T-cell (primary cell): ENCODE results near the gene IFNA5. TPM values are rescaled to one million over a fixed set of nuclear protein-coding genes. Genes with fewer than 3 reads are reported as not detected.

Experiments
- ATAC-seq, 4 experiments: fragments of 200-7000 bp in 3 of 4; fragments of 150-1000 bp in 1 of 4; cut with Tn5 transposase; replicated peaks in 1 of 4; 1 replicate in 3 of 4; 2 replicates in 1 of 4; pipeline ENCODE4 v1.10.0; 2021; ENCODE audit warnings: moderate library complexity in 3 of 4, mild to moderate bottlenecking in 2 of 4, moderate number of reproducible peaks in 1 of 4
- CTCF ChIA-PET, 2 donors: fragments of 300-600 bp; sonication (Branson Sonifier 250); formaldehyde crosslinking; loops; one replicate each; lab custom pipeline; 2022; ENCODE audit warnings: antibody characterized with exemption in 2 of 2; lab: Charles Lee
- POLR2A ChIA-PET, 2 donors: fragments of 300-600 bp; sonication (Branson Sonifier 250); formaldehyde crosslinking; loops; one replicate each; lab custom pipeline; 2022; ENCODE audit warnings: antibody characterized with exemption in 2 of 2; lab: Charles Lee
- DNase-seq, 35 experiments: peaks; one replicate each; pipeline versions ENCODE4 v3.0.0 to v3.0.0-alpha.2; 2013 to 2023
- H3K27ac ChIP-seq: one replicate; pipeline ENCODE4 v1.5.1; 2013; ENCODE audit warnings: low read length
- H3K27me3 ChIP-seq, 2 experiments: replicated peaks in 1 of 2; 1 replicate in 1 of 2; 2 replicates in 1 of 2; pipeline versions ENCODE4 v1.6.1 to v1.7.0; 2013; ENCODE audit warnings: low read length in 1 of 2, mixed read lengths in 1 of 2; ENCODE audit not compliant: control insufficient read depth in 2 of 2, insufficient read depth in 2 of 2; ENCODE audit errors: extremely low read depth in 1 of 2
- H3K36me3 ChIP-seq, 2 donors: 1 replicate in 1 of 2; 2 replicates in 1 of 2; pipeline versions ENCODE4 v1.6.1 to v1.7.0; 2013; ENCODE audit warnings: low read length in 1 of 2; ENCODE audit not compliant: control insufficient read depth in 2 of 2, insufficient read depth in 1 of 2; ENCODE audit errors: extremely low read depth in 1 of 2
- H3K4me1 ChIP-seq, 2 experiments: 1 replicate in 1 of 2; 2 replicates in 1 of 2; pipeline versions ENCODE4 v1.6.1 to v1.7.0; 2013; ENCODE audit warnings: low read length in 2 of 2, mixed read lengths in 1 of 2; ENCODE audit not compliant: insufficient read depth in 2 of 2, control insufficient read depth in 1 of 2; ENCODE audit errors: extremely low read depth in 1 of 2
- H3K4me3 ChIP-seq, 2 donors: 1 replicate in 1 of 2; 2 replicates in 1 of 2; pipeline versions ENCODE4 v1.5.1 to v1.7.0; 2013; ENCODE audit warnings: mild to moderate bottlenecking in 2 of 2, low read length in 1 of 2, moderate library complexity in 1 of 2; ENCODE audit not compliant: control insufficient read depth in 1 of 2; ENCODE audit errors: extremely low read depth in 1 of 2
- H3K9me3 ChIP-seq: 2 replicates; pipeline ENCODE4 v1.7.0; 2013
- H3K27ac Mint-ChIP-seq, 2 donors: one replicate each; pipeline ENCODE4 v1.8.0; 2020 to 2021; ENCODE audit warnings: mild to moderate bottlenecking in 2 of 2, mixed read lengths in 2 of 2
- H3K27me3 Mint-ChIP-seq, 2 donors: one replicate each; pipeline ENCODE4 v1.8.0; 2021 to 2022; ENCODE audit warnings: mixed read lengths in 2 of 2
- H3K36me3 Mint-ChIP-seq: one replicate; pipeline ENCODE4 v1.8.0; 2021; ENCODE audit warnings: mixed read lengths
- H3K4me1 Mint-ChIP-seq, 3 donors: one replicate each; pipeline ENCODE4 v1.8.0; 2020 to 2022; ENCODE audit warnings: mixed read lengths in 3 of 3, mild to moderate bottlenecking in 1 of 3
- H3K4me3 Mint-ChIP-seq, 3 donors: one replicate each; pipeline ENCODE4 v1.8.0; 2020 to 2022; ENCODE audit warnings: mild to moderate bottlenecking in 3 of 3, mixed read lengths in 3 of 3, moderate library complexity in 3 of 3
- H3K9me3 Mint-ChIP-seq, 3 donors: one replicate each; pipeline ENCODE4 v1.8.0; 2020 to 2022; ENCODE audit warnings: mixed read lengths in 3 of 3
- WGBS: methylation state at CpG from one replicate; pipeline ENCODE4 v1.1.5; 2013; ENCODE audit warnings: missing lambda C conversion rate; ENCODE audit not compliant: insufficient coverage; 5-methylcytosine and 5-hydroxymethylcytosine counted together
- total RNA-seq, 35 experiments: library from RNA in 6 of 35; stranded (reverse) in 6 of 35; fragments of 120-200 nt in 1 of 35; gene quantifications; one replicate each; pipeline versions ENCODE4 v1.2.1 to v1.2.4 and lab custom pipeline; 2013 to 2026

The IFNA5 gene
- total RNA-seq, result under 1 TPM in 1 of 5 donors, not detected in 4; 0.29 TPM
- 0.15 TPM for total RNA-seq (2013)
- 0 to 0.31 (median 0) reads per million in 29 experiments for total RNA-seq (lab: John Stamatoyannopoulos, UW)

GRCh38 chr9:21305213-21305612 lies at the start of gene IFNA5:
Gene IFNA5, minus strand, starts transcription at chr9:21305313. Its CDS starts 57 bp downstream, at chr9:21305256.
- peaks cover 29 to 47% of the 10 kb centered on the region in 2 donors for H3K27me3 Mint-ChIP-seq
- Histone ChIP-seq H3K36me3 (no peaks in the 10 kb centered on the region), H3K4me3 (no peak within 1 kb of the TSS), H3K9me3 (no peaks in the 10 kb centered on the region), H3K27me3 (peaks cover 0 to 7% of the 10 kb centered on the region in 2 experiments), H3K4me1 (no peaks in the 10 kb centered on the region), H3K27ac (no peak within 1 kb of the TSS)
- H3K27ac Mint-ChIP-seq, result no peak within 1 kb of the TSS
- ChIA-PET POLR2A (no interaction called here), CTCF (no interaction called here)
- no peaks in the 10 kb centered on the region for H3K9me3 Mint-ChIP-seq
- DNase-seq, result no peak
- H3K4me1 Mint-ChIP-seq, result no peaks in the 10 kb centered on the region
- H3K36me3 Mint-ChIP-seq, result no peaks in the 10 kb centered on the region
- no CpG with 5 or more reads among the region's 2 CpGs for WGBS
- no peak within 1 kb of the TSS for H3K4me3 Mint-ChIP-seq
- ATAC-seq, result no peak

- DNase-seq, result no peak
- Mint-ChIP-seq H3K27ac (no peak within 1 kb of the TSS), H3K9me3 (peaks cover 5 to 6% (median 6%) of the 10 kb centered on the region in 3 donors), H3K27me3 (peaks cover 23 to 26% of the 10 kb centered on the region in 2 donors), H3K36me3 (peaks cover 5% of the 10 kb centered on the region), H3K4me3 (no peak within 1 kb of the TSS), H3K4me1 (no peaks in the 10 kb centered on the region)
- Histone ChIP-seq H3K9me3 (no peaks in the 10 kb centered on the region), H3K4me3 (no peak within 1 kb of the TSS), H3K27ac (no peak within 1 kb of the TSS), H3K27me3 (peaks cover 0 to 3% of the 10 kb centered on the region in 2 experiments), H3K4me1 (no peaks in the 10 kb centered on the region), H3K36me3 (no peaks in the 10 kb centered on the region)
- no CpG with 5 or more reads among the region's 1 CpG for WGBS
- ChIA-PET CTCF (no interaction called here), POLR2A (no interaction called here)
- no peak for ATAC-seq
Observed at GRCh38 chr9:21350787-21351186, 45.7 kb upstream of the IFNA5 start, which contains the start of gene IFNA6. Gene IFNA6, minus strand, starts transcription at chr9:21350887. Its CDS starts 0 bp downstream, at chr9:21350887.

DNA sequence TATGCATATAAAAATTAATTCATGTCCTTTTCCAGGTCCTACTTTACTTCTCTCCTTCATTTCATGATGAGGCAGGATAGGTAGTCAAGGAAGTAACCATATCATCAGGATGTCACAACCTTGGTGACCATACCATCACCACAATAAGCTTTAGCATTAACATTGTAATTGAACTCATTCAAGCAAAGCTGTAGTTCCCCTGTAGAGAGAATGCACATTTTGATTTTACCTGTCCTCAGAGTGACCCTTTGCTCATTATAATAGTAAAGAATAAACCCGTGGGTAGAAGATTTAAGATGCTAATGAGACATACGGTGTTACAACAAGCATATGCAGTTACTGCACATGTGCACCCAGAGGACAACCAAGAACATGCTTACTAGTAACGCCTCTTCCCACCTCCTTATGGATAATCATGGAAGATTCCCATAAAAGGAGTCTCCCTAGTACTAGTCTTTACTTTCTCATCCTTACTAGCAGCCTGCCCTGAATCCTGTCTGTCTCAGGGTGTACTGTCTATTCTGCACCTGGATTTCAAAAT lies 43.4 kb upstream of the IFNA5 start:
- Mint-ChIP-seq H3K9me3 (no peaks in the 10 kb centered on the region), H3K4me1 (no peaks in the 10 kb centered on the region), H3K27me3 (peaks cover 32 to 34% of the 10 kb centered on the region in 2 donors), H3K27ac (no peak overlapping the region), H3K4me3 (no peak overlapping the region), H3K36me3 (no peaks in the 10 kb centered on the region)
- Histone ChIP-seq H3K4me3 (no peak overlapping the region), H3K4me1 (no peaks in the 10 kb centered on the region), H3K27ac (no peak overlapping the region), H3K9me3 (no peaks in the 10 kb centered on the region), H3K27me3 (peaks cover 0 to 3% of the 10 kb centered on the region in 2 experiments), H3K36me3 (no peaks in the 10 kb centered on the region)
- 80% methylated on average over 1 of the region's 3 CpGs for WGBS
- no peak for ATAC-seq
- ChIA-PET CTCF (interaction anchor here (0.6 to 1.6 kb wide), 4 partner anchors 13 to 47 kb away, joined by 3 to 4 read pairs (median 3); partner anchors contain the start of gene KLHL9 (in 1 of the 2)), POLR2A (no interaction called here)
- no peak for DNase-seq

- peaks cover 10% of the 10 kb centered on the region in 3 donors for H3K4me1 Mint-ChIP-seq
- H3K27me3 ChIP-seq, result no peaks in the 10 kb centered on the region
- ChIA-PET CTCF (interaction anchor here (0.5 to 1.6 kb wide), 4 partner anchors 9 to 55 kb away, joined by 3 to 8 read pairs (median 3); no protein-coding TSS in a partner anchor), POLR2A (interaction anchor here in 1 of 2 donors (0.6 kb wide), 1 partner anchor 74 kb away, joined by 3 read pairs; no protein-coding TSS in a partner anchor)
- H3K27ac Mint-ChIP-seq, result no peak overlapping the region
- H3K9me3 ChIP-seq, result no peaks in the 10 kb centered on the region
- no peak overlapping the region for H3K4me3 Mint-ChIP-seq
- H3K9me3 Mint-ChIP-seq, result no peaks in the 10 kb centered on the region
- H3K4me1 ChIP-seq, result no peaks in the 10 kb centered on the region
- H3K27me3 Mint-ChIP-seq, result peaks cover 24 to 41% of the 10 kb centered on the region in 2 donors
- no peaks in the 10 kb centered on the region for H3K36me3 Mint-ChIP-seq
- DNase-seq (no peak), ATAC-seq (no peak)
- H3K36me3 ChIP-seq, result no peaks in the 10 kb centered on the region
- no peak overlapping the region for H3K27ac ChIP-seq
- whole genome bisulfite sequencing, result no CpG with 5 or more reads among the region's 4 CpGs
- H3K4me3 ChIP-seq, result no peak overlapping the region
Observed at GRCh38 chr9:21340735-21341134, 35.6 kb upstream of the IFNA5 start.

DNA sequence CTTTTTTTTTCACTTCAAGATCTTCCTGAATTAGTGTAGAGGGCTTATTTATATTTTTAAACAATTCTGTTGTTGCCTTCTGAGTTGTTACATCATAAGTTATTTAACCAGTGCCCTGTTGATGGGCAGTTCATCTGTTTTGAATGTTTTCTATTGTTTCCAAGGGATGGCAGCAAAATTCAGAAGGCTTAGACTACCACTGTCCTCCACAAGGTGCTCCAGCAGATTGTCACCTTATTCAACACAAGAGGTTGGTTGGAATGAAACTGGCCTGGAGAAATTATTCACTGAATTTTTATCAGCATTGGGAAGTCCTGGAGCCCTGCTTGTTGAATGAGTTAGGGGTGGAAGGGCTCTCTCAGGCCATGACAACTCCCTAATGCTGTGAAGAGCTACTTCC lies 31.3 kb upstream of the IFNA5 start:
- ChIA-PET POLR2A (interaction anchor here in 1 of 2 donors (0.6 kb wide), 1 partner anchor 465 kb away, joined by 3 read pairs; no protein-coding TSS in a partner anchor), CTCF (interaction anchor here (0.6 to 1.1 kb wide), 2 partner anchors 10 to 112 kb away, joined by 4 to 5 read pairs; no protein-coding TSS in a partner anchor)
- Histone ChIP-seq H3K36me3 (peaks cover 0 to 15% of the 10 kb centered on the region in 2 donors), H3K4me3 (no peak overlapping the region), H3K4me1 (peaks cover 12 to 23% of the 10 kb centered on the region in 2 experiments), H3K27me3 (no peaks in the 10 kb centered on the region), H3K9me3 (no peaks in the 10 kb centered on the region), H3K27ac (no peak overlapping the region)
- Mint-ChIP-seq H3K27me3 (peaks cover 6 to 9% of the 10 kb centered on the region in 2 donors), H3K36me3 (peaks cover 16% of the 10 kb centered on the region), H3K4me3 (peak overlapping the region; percentile 88 to 93 (median 89)), H3K4me1 (peaks cover 42 to 45% (median 44%) of the 10 kb centered on the region in 3 donors), H3K9me3 (no peaks in the 10 kb centered on the region), H3K27ac (peak overlapping the region; percentile 79 to 94)
- ATAC-seq (no peak), DNase-seq (no peak)

- peak; percentile 69 to 92 (median 79) for DNase-seq
- H3K27me3 ChIP-seq, result no peaks in the 10 kb centered on the region
- peak within 1 kb of the TSS; percentile 94 for H3K27ac Mint-ChIP-seq
- H3K36me3 Mint-ChIP-seq, result peaks cover 16% of the 10 kb centered on the region
- peaks cover 0 to 2% of the 10 kb centered on the region in 2 donors for H3K27me3 Mint-ChIP-seq
- H3K9me3 Mint-ChIP-seq, result no peaks in the 10 kb centered on the region
- H3K36me3 ChIP-seq, result peaks cover 0 to 25% of the 10 kb centered on the region in 2 donors
- H3K4me1 ChIP-seq, result peaks cover 16 to 26% of the 10 kb centered on the region in 2 experiments
- ChIA-PET CTCF (interaction anchor here (0.7 to 2.1 kb wide), 15 partner anchors 8 to 137 kb away, joined by 3 to 38 read pairs (median 4); no protein-coding TSS in a partner anchor), POLR2A (interaction anchor here (0.6 to 1.3 kb wide), 7 partner anchors 8 to 460 kb away, joined by 3 to 10 read pairs (median 3); no protein-coding TSS in a partner anchor)
- no peaks in the 10 kb centered on the region for H3K9me3 ChIP-seq
- 0% methylated on average over 48 of the region's 55 CpGs for WGBS
- peak; percentile 86 to 91 (median 88) for ATAC-seq
- H3K4me1 Mint-ChIP-seq, result peaks cover 57 to 60% (median 57%) of the 10 kb centered on the region in 3 donors
- H3K4me3 Mint-ChIP-seq, result peak within 1 kb of the TSS; percentile 88 to 93 (median 89)
- peak within 1 kb of the TSS; percentile 98 for H3K27ac ChIP-seq
- peak within 1 kb of the TSS; percentile 91 to 99 for H3K4me3 ChIP-seq
Observed at GRCh38 chr9:21334701-21335632, 29.9 kb upstream of the IFNA5 start, which contains the start of gene KLHL9. Gene KLHL9, minus strand, starts transcription at chr9:21335404. Its CDS starts 545 bp downstream, at chr9:21334859.
